Dermis blood vessel endothelial cell (primary cell): ENCODE data around the gene NRXN3. TPM values are rescaled to one million over a fixed set of nuclear protein-coding genes. Genes with fewer than 3 reads are reported as not detected.
A peak's percentile ranks its signal among the peaks of the same experiment; 100 is the strongest.

ENCODE experiments used
- DNase-seq: peaks from one replicate; pipeline ENCODE4 v3.0.0; 2010
- total RNA-seq: library from RNA; depleted of rRNA; stranded (reverse); fragments of >200 nt; gene quantifications from 2 replicates; pipeline ENCODE4 v1.2.3, GENCODE V29; 2014

The NRXN3 gene
- total RNA-seq, 1 donor from 2014 or later: under 0.01 TPM

DNA sequence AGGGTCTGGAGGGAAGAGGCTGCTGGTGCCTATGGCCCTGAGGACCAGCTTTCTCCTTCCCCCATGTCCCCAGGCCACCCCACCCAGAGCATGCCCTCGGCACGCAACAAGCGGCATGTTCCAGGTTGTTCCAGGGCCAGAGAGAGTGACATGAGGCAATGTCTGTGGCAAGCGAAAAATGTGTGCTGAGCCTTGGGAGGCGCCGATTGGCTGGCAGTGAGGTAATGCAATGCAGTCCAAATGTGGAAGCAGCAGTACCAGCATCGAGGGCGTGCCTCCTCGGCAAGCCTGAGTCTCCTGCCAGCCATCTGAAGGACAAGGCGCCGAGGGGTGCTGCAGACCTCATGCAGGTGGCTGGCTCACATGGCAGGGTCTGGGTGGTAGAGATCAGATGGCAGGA lies 423.8 kb downstream of the NRXN3 start:
- DNase-seq: no peak

DNA sequence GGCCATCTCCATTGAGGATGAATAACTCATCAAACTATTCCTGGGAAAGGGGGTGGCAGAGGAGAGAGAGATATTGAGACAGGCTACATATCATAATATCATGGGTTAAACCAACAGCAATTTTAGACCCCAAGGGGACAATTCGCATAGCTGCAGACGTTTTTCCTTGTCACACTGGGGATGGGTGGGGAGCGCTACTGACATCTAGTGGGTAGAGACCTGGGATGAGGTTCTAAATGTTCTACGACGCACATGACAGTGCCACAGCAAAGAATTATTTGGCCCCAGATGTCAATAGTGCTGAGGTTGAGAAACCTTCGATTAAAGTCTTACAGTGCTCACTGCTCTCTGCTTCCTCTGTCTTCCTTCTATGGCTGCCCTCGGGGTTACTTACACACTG lies 425.6 kb downstream of the NRXN3 start:
- DNase-seq: peak; percentile 38

DNA sequence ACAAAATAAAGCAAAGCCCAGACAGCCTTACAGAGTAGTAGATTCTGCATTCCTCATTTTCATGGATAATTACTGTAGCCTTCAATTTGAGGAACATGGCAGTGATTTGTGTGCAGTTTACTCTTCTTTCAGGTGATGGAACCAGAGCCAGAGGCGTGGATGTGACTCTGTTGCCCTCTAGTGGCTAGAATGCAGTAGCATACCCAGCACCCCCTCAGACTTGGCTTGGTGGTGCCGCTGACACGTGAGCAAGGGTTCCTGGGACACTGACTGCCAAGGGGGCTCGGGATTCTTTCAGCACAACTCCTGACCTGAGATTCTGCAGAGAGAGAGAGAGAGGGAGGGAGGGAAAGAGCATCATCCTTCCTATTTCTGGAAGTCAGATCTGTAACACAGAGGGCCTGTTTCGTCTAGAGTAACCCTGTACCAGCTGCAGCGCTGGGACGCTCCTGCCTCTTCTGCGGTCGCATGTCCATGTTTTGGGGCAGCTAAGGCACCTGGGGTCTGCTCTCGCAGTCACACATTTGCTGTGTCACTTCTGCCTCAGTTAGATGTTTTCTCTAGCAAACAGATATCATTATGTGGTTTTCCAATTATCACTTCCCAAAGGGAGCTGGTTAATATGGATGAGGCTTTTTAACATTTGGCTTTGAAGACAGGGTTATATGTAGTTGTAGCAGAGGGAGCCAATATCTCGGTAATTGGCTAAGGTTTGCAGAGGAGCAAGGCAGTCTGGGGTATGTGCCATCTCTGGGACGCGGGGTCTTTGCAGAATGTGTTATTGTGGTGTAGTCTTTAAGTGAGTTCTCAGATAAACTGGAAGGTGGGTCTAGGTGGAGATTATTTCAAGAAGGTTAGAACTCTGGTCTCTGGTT lies 428.1 kb downstream of the NRXN3 start:
- peak; percentile 78 for DNase-seq

DNA sequence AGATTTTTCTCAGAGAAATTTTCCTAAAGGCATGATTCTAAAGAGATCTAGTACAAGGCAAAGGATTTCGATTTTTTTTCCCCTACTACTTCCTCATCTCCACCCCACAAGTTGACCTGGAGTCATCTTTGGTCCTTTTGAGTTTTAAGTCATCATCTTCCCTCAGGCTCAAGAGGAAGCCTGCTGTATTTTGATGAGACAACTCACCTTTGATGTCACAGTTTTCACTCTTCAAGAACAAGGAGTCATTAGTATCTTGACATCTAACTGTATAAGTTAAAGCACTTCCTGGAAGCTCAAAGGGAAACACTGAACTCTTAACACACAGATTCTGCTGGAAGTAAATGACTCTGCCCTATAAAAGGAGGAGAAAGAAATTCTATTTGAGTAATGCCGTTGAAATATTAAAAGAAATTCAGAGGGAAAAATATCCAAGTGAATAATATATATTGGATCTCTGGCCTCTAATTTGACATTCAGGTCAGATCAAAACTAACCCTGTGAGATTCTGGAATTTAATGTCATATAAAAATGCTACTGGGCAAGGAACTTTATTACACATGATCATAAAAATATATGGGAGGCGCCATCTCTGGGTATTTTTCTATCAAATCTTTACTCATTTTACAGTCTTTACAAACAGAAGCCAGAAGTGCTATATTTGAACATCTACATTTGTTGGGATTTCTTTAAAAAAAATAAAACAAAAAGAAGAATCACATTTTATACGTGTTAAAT lies 435.0 kb downstream of the NRXN3 start:
- DNase-seq: no peak

DNA sequence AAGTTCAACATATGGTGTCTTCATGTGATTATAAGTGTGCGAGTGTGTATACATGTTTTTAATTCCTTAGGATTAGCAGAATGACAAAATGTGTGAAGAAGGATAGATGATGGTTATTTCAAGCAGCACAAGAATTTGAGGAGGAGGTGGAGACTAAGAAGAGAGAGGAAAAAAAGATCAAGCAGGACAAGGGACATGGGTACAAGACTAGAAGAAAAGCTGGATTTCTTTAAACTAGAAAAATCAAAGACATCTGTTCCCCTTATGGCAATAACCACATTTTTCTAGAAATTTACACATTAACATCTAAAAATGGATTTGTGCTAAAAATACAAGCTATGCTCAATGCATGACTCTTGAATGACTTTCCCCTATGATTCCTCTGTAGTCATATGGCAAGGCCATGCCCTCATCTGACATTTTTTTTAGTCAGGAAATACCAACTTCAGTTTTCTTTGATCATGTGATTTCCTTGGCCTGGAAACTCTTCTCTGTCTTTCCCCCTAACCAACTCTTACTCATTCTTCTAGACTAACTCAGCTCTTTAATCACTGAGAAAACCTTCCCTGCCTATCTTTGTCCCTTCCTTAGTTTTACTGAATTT lies 435.8 kb downstream of the NRXN3 start:
- DNase-seq: peak; percentile 67

DNA sequence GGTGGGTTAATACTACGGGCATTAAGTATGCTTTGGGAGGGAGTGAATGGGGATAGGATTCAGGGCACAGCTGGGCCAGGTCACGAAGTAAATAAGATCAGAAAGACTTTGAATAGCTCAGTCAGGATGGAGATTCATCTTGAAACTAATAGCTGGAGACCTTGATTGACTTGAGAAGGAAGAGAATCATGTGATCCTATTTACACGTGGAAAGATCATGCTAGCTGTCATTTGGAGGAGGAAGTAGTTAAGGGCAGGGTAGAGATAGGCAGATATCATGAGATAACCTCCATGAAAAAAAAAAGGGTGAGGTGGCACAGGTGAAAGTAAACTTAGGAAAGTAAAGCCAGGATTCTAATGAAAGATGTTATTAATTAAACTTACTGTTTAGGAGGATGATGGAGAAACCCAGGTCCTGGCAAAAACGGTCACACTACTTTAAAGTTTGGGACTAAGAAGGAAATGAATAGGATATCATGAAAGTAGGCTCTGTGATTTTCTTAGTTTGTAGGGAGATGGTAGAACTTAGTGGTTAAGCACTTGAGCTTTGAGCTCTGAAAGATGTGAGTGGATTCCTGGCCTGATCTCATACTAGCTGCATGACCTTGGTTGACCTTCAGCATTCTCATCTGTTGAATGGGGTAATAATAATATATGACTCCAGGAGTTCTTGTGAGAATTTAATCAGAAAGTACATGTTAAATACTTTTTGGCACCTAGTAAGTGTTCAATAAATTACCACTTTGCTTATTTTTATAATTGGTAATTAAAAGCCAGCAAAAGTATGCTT lies 439.0 kb downstream of the NRXN3 start:
- no peak for DNase-seq

DNA sequence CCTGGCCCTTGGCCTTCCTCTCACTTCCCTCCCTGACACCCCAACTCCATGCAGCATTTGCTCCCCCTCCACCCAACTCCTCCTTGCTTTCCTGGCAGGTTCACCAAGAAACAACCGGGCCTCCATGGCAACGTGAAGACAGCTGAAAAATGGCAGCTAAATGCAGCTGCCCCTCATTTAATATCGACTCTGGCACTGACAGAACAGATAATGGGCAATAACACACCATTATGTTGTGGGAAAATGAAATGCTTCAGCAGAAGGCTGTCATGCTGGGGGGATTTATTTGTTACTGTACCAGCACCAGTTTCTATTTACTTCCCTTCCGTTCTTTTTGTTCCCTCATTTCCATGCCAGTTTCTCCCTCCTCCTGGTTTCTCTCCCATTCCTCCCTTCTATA lies 440.8 kb downstream of the NRXN3 start:
- DNase-seq: no peak

DNA sequence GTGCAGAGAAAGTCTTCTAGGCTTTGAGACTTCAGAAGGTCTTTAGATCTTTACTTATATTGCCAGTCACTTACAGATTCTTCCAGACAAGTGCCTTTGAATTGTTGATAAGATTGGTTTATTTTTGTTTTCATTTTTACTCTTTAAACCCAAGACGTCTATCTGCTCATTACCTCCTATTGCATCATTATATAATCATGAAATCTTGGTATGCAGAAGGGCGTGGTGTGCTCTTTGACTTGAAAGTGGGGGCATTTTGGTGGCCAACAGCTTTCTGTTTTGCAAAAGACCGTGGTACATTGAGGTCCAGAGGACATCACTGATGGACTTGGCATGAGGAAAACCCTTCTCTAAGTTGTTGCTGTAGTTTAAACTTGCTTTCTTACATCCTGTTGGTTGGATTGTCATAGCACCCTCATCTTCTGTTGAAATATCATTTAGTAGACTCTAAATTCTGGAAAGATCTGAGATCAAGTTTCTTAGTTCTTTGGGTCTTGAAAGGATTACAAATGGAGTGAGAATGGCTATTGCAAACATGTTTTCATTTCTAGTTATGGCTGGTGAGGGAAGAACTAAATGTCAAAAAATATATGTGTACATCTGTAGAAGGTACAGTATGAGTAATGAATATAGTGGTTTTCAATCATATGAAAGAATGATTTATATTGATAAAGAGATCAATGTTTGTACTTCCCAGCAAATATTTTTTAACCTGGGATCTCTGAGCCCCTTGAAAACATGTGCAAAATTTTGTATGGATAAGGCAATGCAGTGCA lies 441.8 kb downstream of the NRXN3 start:
- DNase-seq: no peak

DNA sequence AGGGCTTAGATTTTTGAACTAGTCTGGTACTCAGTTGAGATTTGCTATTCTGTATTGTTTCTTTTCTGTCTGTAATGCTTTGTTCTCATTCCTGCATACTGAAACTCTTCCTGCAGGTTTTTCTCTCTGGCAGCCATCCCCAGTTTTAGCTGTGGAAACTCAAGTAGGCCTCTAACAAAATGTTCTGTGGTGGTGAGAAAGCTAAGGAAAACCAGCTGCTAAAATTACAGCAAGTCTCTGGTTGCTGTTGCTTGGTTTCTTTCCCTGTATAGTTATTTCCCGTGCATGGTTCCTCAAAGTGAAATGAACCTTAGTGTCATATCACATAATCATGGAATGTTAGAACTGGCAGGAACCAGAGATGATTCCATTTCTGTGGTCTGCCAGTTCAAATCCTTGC lies 442.5 kb downstream of the NRXN3 start:
- DNase-seq: no peak

DNA sequence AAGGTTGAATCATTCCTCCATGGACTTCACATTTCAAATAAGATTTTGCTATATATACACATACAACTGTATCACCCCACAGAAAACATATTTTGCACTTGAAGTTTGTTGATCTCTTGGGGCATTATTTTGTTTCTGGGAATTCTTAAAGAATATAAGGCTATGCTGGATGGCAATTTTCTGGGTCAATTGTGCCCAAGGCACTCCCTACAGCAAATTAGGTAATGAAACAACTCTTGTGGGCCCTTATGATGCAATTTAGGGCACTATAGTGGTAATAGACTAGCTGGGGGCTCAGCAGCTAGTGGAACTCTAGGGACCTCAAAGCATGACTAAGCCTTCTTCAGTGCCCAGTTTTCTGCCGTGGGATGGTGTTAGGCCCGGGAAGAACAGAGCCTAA lies 444.4 kb downstream of the NRXN3 start:
- DNase-seq: no peak

DNA sequence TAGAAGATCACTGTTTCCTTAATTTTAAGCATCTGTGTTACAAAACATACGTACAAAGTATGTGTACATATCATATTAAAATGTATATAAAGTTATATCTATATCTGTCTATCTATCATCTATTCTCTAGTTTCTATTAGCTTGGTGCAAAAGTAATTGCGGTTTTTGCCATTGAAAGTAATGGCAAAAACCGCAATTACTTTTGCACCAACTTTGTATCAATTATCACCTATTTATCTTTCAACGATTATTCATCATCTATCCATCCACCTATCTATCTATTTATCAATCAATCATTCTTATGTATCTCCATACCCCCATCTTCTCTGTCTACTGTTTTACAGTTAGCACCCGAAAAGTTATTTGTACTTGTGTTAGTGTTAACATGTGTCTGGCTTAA lies 447.6 kb downstream of the NRXN3 start:
- no peak for DNase-seq

DNA sequence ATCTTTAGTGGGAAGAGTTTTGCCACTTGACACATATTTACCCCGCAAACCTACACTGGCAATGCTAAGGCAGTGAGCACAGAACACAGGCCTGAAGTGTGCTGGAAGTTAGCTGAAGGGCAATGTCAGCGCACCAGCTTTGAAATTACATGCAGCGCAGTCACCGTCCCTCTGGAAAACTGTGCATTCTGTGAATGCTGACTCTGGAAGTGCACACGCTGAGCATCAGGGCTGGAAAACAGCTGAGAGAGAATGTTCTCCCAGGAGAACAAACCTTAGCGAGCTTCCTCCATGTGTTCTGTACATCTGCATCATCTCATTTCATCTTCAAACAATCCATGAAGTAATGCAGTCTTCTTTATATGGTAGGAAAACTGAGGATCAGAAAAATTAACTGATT lies 448.2 kb downstream of the NRXN3 start:
- no peak for DNase-seq

DNA sequence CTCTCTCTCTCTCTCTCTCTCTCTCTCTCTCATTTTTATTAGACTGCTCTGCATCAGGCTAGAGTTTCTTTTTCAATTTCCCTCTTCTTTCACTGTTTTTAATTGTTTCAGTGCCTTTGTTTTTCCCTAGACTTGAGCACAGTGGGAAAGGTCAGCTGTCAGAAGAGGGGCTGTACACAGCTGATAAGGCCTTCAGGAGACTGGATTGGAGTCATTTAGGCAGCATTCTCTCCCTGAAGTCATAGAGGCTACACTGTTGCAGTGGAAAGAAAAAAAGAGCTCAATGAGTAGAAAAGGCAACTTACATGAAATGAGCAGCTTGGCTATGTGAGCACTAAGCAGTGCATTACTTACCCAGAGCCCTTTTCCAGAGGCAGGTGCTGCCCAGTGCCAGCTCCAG lies 456.9 kb downstream of the NRXN3 start:
- DNase-seq: no peak

DNA sequence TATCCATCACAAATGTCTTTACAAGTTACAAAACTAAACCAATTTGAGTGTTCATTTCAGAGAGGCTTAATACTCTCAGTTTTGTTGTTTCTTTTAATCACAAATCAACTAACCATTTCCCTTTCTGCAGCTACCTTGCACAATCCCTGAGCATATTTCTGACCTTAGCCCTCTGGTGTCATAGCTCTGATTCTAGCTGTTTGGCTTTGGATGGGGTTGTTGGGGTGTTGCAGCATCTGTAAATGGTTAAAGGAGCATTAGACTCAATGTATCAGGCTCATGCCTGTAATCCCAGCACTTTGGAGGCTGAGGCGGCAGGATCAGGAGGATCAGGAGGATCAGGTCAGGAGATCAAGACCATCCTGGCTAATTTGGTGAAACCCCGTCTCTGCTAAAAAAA lies 461.4 kb downstream of the NRXN3 start:
- no peak for DNase-seq

DNA sequence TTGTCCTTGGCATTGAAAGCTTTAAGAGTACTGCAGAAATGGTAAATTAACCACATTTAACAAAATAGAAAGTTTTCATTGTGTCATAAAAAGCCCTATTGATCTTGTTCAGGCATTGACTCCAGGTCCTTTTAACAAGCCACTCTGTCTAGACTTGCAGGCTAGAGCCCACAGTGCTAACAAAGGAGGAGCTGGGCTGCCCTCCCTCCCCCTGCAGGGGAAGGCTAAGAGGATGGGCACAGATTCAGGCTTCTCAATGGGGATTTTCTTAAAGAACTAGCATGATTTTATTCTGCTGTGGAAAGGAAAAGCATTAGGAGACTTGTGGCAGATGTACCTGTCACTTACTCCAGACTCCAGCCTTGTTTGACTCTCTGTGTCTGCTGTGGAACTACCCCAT lies 463.6 kb downstream of the NRXN3 start:
- no peak for DNase-seq

DNA sequence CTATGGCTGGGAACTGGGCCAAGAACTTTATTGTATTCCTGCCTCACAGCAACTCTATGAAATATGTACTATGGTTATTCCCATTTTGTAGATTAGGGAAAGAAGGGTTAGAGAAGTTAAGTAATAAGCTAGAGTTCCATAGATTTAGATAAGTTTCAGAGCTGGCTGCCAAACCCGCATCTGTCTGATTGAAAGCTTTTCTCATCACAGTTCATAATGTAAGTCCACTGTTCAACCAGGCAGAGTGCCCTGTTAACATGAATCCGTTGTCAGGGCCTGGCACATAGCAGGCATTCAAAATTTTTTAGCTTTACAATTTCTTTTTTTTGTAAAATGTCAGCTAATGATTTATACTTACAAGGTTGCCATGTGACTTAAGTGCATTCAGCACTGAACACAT lies 467.3 kb downstream of the NRXN3 start:
- DNase-seq: no peak

DNA sequence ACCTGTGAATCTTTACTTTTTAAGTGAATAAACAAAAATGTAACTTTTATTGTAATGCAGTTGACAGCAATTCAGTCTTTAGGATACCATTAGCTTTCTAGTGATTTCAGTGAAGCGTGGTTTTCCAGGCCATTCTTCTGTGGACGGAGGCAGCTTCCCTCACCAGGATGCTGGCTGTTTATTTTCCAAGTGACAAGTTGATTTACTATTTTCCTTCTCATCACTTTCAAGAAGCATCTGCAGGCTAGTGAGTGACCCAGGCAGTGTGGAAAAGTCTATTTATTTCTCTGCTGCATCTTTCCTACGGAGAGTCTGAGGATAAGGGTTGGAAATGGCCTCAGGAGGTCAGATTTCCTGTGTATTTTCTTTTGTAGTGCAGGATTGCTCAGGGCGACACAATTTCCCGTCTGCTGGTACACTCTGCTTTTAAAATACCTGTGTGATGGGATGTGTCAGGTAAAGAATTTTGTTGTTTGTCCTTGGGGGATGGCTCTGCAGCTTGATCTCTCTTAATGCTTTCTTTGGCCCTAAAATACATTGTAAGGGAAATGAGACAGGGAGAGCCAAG lies 467.8 kb downstream of the NRXN3 start:
- no peak for DNase-seq

DNA sequence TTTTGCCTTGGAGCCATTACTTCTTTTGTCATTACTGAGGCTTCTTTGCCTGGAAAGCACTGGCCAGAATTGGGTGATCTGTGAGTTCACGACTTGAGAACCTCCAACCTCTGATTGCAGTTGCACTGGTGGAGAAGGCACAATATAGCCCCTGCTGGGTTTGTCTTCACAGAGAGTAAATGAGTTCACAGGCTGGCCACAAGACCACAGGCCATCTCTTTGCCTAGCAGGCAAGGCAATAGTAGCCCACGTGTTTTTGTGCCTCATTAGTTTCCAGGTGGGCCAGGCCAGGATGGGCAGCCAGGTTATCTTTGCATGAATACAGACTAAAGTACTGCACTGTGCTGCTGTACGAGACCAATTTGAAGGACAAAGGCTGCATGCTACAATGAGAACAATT lies 468.8 kb downstream of the NRXN3 start:
- no peak for DNase-seq

DNA sequence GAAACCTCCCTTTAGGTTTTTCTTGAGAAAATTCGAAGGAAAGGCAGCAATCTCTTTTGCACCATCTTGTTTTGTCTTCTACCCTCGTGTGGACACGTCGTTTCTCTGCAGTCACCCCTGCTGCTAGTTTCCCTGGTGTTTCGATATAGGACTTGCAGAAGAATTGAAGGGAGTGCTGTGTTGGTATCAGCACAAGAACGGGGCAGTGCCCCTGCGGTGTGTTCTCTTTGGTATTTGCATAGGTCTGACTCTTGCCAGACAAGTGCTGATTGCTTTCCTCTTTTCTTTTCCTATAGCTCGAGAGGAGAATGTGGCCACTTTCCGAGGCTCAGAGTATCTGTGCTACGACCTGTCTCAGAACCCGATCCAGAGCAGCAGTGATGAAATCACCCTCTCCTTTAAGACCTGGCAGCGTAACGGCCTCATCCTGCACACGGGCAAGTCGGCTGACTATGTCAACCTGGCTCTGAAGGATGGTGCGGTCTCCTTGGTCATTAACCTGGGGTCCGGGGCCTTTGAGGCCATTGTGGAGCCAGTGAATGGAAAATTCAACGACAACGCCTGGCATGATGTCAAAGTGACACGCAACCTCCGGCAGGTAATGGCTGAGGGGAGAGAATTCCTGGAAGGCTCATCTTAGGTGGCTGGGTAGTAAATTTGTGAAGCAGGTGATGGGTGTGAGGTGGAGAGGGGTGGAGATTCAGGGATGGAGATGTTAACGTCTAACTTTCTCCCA lies 474.8 kb downstream of the NRXN3 start:
- no peak for DNase-seq

DNA sequence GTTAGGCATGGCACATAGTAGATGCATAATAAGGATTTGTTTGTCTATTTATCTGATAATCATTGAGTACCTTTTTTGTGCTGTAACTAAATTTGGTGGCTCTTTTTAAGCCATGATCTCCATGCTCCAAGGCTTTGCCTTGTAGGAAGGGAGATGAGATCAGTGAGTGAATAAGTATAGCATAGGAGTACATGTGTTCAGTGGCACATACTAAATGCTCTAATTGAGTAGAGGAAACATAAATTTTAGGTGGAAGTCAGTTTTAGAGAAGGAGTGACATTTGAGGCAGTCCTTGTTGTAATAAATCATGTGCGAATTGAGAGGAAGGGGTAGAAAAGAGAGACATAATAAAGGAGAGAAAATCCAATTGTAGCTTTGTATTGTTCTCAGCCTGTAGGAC lies 482.6 kb downstream of the NRXN3 start:
- no peak for DNase-seq

DNA sequence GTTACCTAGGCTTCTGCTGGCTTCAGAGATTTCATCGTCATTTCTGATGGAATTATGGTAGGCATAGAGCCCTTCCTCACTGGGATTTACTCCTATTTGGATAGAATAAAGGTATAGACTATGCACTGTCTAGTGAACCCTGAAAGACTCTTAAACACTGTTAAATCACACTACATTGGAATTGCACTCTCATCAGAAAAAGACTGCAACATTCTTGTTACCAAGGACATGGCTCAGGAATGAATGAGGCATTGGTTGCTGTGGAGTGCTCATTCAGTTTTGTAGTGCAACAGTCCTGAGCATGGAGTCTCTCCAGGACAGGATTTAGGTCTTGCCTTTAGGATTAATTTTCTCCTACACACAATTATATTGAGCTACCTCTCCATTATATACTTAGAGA lies 483.0 kb downstream of the NRXN3 start:
- no peak for DNase-seq
